ENCODE data around the gene PTPRD.

- TF ChIP-seq, protein P1, sequence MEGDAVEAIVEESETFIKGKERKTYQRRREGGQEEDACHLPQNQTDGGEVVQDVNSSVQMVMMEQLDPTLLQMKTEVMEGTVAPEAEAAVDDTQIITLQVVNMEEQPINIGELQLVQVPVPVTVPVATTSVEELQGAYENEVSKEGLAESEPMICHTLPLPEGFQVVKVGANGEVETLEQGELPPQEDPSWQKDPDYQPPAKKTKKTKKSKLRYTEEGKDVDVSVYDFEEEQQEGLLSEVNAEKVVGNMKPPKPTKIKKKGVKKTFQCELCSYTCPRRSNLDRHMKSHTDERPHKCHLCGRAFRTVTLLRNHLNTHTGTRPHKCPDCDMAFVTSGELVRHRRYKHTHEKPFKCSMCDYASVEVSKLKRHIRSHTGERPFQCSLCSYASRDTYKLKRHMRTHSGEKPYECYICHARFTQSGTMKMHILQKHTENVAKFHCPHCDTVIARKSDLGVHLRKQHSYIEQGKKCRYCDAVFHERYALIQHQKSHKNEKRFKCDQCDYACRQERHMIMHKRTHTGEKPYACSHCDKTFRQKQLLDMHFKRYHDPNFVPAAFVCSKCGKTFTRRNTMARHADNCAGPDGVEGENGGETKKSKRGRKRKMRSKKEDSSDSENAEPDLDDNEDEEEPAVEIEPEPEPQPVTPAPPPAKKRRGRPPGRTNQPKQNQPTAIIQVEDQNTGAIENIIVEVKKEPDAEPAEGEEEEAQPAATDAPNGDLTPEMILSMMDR (conservative IDR thresholded peaks at IDR 0.05; ENCODE audit: low read length): no peak
- TF ChIP-seq EZH2phosphoT487 (IDR thresholded peaks at IDR 0.05; ENCODE audit: borderline replicate concordance, low read depth, low read length): no peak
Measured at GRCh38 chr9:10341057-10341456, 271.7 kb downstream of the PTPRD start.

Measured in OCI-LY7 (cell line).